LNCaP clone FGC (cell line): ENCODE data around the gene KIAA0930.

Source experiments
- DNase-seq: peaks from one replicate; pipeline ENCODE4 v3.0.0-alpha.2; 2011; ENCODE audit warnings: low read depth
- H3K4me3 ChIP-seq: 2 replicates; pipeline ENCODE4 v1.5.1; 2011; ENCODE audit warnings: mild to moderate bottlenecking, low read depth, low read length, control low read depth
- TF ChIP-seq, protein P1 (sequence below): IDR thresholded peaks from 2 replicates; pipeline ENCODE4 v1.5.1; 2012; ENCODE audit warnings: mild to moderate bottlenecking; ENCODE audit not compliant: control insufficient read depth, insufficient read depth; ENCODE audit errors: extremely low read depth

The KIAA0930 gene

DNA sequence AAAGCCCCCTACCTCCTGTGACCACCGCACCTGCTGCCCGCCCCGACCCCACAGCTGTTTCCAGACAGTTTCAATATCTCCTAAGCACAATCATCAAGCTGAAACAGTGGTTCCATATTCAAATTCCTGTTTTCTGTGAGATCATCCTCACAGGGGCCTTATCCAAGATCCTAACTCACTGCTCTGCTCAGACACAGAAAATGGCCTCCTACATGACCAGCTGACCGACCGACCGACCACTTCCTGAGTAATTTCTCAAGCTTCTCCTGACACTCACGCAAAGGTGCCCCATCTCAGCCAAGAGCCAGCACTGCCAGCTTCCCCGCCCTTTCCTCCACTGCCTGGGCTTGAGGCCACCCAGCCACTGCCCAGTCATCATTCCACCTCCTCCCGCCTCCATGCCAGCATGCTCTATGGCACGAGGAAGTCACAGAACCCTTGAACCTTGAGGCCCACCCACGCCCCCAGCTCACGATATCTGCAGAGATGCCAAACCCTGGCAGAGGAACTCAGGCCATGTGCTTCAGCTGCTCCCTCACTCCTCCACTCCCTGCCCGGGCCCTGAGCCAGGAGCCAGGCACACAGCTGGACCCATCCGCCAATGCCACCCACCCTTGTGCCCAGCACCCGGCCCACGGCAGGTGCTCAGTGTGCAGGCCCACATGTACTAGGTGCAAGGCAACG lies 14.0 kb downstream of the KIAA0930 start:
- H3K4me3 ChIP-seq: no peak overlapping the region
- TF ChIP-seq, protein P1, sequence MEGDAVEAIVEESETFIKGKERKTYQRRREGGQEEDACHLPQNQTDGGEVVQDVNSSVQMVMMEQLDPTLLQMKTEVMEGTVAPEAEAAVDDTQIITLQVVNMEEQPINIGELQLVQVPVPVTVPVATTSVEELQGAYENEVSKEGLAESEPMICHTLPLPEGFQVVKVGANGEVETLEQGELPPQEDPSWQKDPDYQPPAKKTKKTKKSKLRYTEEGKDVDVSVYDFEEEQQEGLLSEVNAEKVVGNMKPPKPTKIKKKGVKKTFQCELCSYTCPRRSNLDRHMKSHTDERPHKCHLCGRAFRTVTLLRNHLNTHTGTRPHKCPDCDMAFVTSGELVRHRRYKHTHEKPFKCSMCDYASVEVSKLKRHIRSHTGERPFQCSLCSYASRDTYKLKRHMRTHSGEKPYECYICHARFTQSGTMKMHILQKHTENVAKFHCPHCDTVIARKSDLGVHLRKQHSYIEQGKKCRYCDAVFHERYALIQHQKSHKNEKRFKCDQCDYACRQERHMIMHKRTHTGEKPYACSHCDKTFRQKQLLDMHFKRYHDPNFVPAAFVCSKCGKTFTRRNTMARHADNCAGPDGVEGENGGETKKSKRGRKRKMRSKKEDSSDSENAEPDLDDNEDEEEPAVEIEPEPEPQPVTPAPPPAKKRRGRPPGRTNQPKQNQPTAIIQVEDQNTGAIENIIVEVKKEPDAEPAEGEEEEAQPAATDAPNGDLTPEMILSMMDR: no peak
- no peak for DNase-seq

GRCh38 chr22:45225732-45226502 lies 14.8 kb downstream of the KIAA0930 start:
- no peak overlapping the region for H3K4me3 ChIP-seq
- TF ChIP-seq, protein P1: no peak
- no peak for DNase-seq

DNA sequence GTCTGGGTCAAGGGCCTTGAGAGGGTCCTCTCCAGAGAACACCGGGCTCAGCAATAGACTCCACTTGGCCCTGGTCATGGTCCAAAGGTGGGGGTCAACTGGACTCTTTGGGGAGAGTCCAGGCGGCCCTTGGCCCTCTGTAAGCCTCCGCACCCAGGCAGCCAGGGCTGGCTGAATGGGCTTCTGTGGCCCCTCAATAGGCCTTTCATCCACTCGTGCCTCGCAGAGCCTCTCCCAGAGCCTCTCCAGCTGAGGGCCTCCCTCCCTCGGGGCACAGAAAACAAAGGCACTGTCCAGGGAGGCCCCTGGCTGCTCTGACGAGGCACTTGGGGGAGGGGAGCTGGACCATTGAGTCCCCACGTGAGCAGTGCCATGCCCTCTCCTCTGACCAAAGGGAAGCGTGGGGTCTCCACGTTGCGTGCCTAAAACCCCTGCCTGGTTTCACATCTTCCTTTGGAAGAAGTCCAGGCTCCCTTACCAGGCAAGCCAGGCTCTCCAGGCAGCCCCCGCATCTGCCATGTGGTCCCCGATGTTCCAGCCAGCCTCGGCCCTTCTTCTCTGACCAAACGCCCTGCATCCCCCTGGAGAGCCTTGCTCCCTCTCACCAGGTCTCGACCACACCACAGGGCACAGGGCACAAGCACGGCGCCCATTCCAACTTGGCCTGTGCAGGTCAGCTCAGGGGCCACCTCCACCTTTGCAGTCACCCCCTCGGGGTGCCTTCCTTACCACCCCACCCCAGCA lies 15.5 kb downstream of the KIAA0930 start:
- TF ChIP-seq, protein P1: no peak
- H3K4me3 ChIP-seq: no peak overlapping the region
- DNase-seq: no peak

GRCh38 chr22:45224331-45224730 lies 16.4 kb downstream of the KIAA0930 start:
- no peak for DNase-seq
- H3K4me3 ChIP-seq: no peak overlapping the region
- TF ChIP-seq, protein P1: no peak

DNA sequence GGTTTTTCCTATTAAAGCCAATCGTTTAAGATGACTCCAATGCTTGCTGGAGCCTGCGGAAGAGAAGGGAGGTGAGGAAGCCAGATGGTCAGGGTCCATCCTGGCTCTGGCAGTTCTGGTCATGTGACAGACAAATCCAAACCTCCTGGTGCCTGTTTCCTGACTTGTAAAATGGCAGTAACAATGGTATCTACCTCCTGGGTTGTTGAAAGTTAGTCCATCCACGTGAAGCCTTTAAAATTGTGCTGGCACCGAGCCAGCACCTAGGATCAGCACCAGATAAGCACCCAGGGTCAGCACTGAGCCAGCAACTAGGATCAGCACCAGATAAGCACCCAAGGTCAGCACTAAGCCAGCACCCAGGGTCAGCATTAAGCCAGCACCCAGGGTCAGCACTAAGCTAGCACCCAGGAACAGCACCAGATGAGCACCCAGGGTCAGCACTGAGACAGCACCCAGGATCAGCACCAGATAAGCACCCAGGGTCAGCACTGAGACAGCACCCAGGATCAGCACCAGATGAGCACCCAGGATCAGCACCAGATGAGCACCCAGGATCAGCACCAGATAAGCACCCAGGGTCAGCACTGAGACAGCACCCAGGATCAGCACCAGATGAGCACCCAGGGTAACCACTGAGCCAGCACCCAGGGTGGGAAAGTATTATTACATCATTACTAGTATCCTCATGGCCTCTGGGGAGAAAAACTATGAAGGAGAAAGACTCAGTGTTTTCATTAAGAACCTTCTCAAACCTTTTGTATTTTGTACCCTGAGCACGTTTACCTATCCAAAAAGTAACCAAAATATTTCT lies 17.2 kb downstream of the KIAA0930 start:
- TF ChIP-seq, protein P1: no peak
- H3K4me3 ChIP-seq: no peak overlapping the region
- DNase-seq: no peak

DNA sequence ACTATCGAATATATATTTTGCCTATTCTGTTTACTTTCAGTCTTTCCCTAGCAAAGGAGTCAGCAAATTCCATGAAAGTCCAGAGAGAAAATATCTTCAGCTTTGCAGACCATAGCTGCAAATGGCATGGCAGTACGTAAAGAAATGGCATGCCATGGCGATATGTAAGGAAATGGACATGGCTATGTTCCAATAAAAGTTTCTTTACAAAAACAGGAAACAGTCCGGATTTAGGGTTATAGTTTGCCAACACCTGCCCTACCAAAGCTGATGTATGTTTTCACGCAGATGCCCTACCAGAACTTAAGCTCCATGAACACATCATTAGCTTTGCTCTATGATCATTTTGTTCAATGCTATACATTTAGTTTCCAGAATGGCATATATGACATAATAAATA lies 19.5 kb downstream of the KIAA0930 start:
- no peak for DNase-seq
- TF ChIP-seq, protein P1: no peak

More for the DNA sequence above, 19.5 kb downstream of the KIAA0930 start:
- H3K4me3 ChIP-seq: no peak overlapping the region
